Measurements from ENCODE around the gene PSRC1. TPM values are rescaled to one million over a fixed set of nuclear protein-coding genes. Genes with fewer than 3 reads are reported as not detected.

Gene PSRC1
- polyA plus RNA-seq (2013, experiment 1 of 2) = 57.7 TPM
- 61.1 TPM for polyA plus RNA-seq (2013, experiment 2 of 2)

DNA sequence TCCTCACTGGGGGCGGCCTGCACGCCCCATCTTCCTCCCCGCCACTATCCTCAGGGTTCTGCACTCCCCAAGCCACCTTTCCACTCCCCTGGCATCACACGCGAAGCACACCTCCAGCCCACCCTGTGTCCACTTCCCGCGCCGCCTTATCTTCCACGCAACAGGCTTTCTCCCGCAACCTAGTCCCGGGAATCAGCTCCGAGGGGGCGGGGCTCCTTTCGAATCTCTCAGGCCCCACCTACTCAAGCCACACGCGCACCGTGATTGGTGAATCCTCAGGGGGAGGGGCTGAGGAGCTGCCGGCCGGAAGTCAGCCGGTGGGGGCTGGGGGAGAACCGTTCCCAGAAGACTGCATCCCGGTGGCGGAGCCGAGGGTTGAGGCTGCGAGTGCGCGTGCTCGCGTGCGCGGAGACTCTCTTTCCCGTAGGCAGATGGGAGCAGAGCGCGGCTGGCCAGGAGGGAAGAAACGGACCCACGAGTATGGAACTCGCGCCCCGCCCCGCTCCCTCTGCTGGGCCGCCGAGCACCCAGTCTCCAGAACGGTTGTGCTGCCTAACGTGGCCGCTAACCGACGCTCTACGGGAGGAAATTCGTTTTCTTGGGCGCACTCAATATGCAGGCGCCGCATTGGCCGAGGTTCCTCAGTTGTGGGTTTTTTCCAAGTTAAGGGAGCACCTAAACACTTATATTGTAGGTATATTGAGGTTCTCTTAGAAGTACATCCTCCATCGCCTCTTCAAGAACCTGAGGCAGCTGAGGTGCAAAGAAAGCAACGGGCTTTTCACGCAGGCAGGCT is at the start of gene PSRC1:
Gene PSRC1, minus strand, starts transcription at position 194 of the 796 bp plus-strand sequence.
- DNase-seq = peak; percentile 97
- Histone ChIP-seq H3K4ac (ENCODE audit: low read depth, low read length) (peak within 1 kb of the TSS; percentile 56), H3K56ac (ENCODE audit: low read length) (peak within 1 kb of the TSS; percentile 98), H2BK5ac (ENCODE audit: low read length) (peak within 1 kb of the TSS; percentile 91), H3K79me2 (ENCODE audit: control insufficient read depth, insufficient read depth, low read length) (peaks cover 13% of the 10 kb centered on the region), H3K4me3 (ENCODE audit: low read length) (peak within 1 kb of the TSS; percentile 93), H4K8ac (ENCODE audit: low read depth, low read length) (no peak within 1 kb of the TSS), H2BK120ac (ENCODE audit: low read depth, low read length) (no peak within 1 kb of the TSS), H2BK15ac (replicated peaks; ENCODE audit: low read depth) (no peak within 1 kb of the TSS), H3K27me3 (ENCODE audit: insufficient read depth, low read length, poor library complexity) (no peaks in the 10 kb centered on the region), H3K36me3 (ENCODE audit: control insufficient read depth, insufficient read depth, low read length) (peaks cover 6% of the 10 kb centered on the region), H3K23ac (ENCODE audit: low read length) (peak within 1 kb of the TSS; percentile 99), H3K9ac (ENCODE audit: low read length) (peak within 1 kb of the TSS; percentile 95), H3K18ac (ENCODE audit: low read length) (peak within 1 kb of the TSS; percentile 63), H4K5ac (ENCODE audit: low read length) (no peak within 1 kb of the TSS), H2AK5ac (ENCODE audit: low read length) (peak within 1 kb of the TSS; percentile 92), H3K4me1 (ENCODE audit: control insufficient read depth, low read depth, low read length) (peaks cover 5% of the 10 kb centered on the region), H3K4me2 (ENCODE audit: low read length) (peak within 1 kb of the TSS; percentile 60), H3K79me1 (ENCODE audit: low read length) (peaks cover 12% of the 10 kb centered on the region), H3K27ac (ENCODE audit: low read depth, low read length) (peak within 1 kb of the TSS; percentile 79)
- no CpG with 5 or more reads among the region's 56 CpGs for WGBS (ENCODE audit: extremely low coverage, insufficient coverage, low lambda C conversion rate)

DNA sequence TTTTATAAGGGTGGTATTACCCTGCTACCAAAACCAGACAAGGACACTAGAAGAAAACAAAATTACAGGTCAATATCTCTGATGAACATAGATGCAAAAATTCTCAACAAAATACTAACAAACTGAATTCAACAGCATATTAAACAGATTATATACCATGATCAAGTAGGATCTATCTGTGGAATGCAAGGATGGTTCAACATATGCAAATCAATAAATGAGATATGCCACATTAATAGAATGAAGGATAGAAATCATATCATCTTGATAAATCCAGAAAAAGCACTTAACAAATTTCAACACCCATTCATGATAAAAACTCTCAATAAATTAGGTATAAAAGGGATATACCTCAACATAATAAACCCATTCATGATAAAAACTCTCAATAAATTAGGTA is 48.2 kb upstream of the PSRC1 start:
- Histone ChIP-seq H3K23ac (ENCODE audit: low read length) (no peak overlapping the region), H3K56ac (ENCODE audit: low read length) (no peak overlapping the region), H3K18ac (ENCODE audit: low read length) (no peak overlapping the region), H4K8ac (ENCODE audit: low read depth, low read length) (no peak overlapping the region), H3K4me1 (ENCODE audit: control insufficient read depth, low read depth, low read length) (no peaks in the 10 kb centered on the region), H2AK5ac (ENCODE audit: low read length) (no peak overlapping the region), H2BK15ac (replicated peaks; ENCODE audit: low read depth) (no peak overlapping the region), H3K4me2 (ENCODE audit: low read length) (no peak overlapping the region), H3K9ac (ENCODE audit: low read length) (no peak overlapping the region), H3K79me2 (ENCODE audit: control insufficient read depth, insufficient read depth, low read length) (no peaks in the 10 kb centered on the region), H3K4ac (ENCODE audit: low read depth, low read length) (no peak overlapping the region), H3K4me3 (ENCODE audit: low read length) (no peak overlapping the region), H3K27ac (ENCODE audit: low read depth, low read length) (no peak overlapping the region), H4K5ac (ENCODE audit: low read length) (no peak overlapping the region), H3K36me3 (ENCODE audit: control insufficient read depth, insufficient read depth, low read length) (peaks cover 3% of the 10 kb centered on the region), H2BK120ac (ENCODE audit: low read depth, low read length) (no peak overlapping the region), H2BK5ac (ENCODE audit: low read length) (no peak overlapping the region), H3K27me3 (ENCODE audit: insufficient read depth, low read length, poor library complexity) (no peaks in the 10 kb centered on the region), H3K79me1 (ENCODE audit: low read length) (no peaks in the 10 kb centered on the region)
- no peak for DNase-seq

DNA sequence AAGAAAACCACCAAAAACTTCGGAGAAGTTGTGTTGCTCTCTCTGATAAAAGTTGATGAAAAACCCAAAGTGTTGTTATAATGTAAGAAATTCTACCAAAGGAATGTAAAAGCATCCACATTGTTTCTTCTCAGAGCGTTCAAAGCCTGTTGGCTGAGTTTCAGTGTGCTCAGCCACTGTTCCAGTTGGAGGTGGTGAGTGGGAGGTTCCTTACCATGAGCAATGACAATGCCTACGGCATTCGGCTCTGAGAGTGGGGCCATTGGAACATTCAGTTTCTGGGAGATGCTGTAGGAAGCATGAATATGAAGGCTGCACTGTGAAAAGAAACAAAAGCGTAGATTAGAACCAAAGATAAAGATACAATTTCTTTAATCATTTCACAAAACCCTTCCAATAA is 44.3 kb upstream of the PSRC1 start:
- Histone ChIP-seq H3K4me2 (ENCODE audit: low read length) (no peak overlapping the region), H3K18ac (ENCODE audit: low read length) (no peak overlapping the region), H2BK5ac (ENCODE audit: low read length) (no peak overlapping the region), H2BK15ac (replicated peaks; ENCODE audit: low read depth) (no peak overlapping the region), H3K36me3 (ENCODE audit: control insufficient read depth, insufficient read depth, low read length) (no peaks in the 10 kb centered on the region), H4K5ac (ENCODE audit: low read length) (no peak overlapping the region), H3K9ac (ENCODE audit: low read length) (no peak overlapping the region), H2AK5ac (ENCODE audit: low read length) (no peak overlapping the region), H3K4me3 (ENCODE audit: low read length) (no peak overlapping the region), H3K4me1 (ENCODE audit: control insufficient read depth, low read depth, low read length) (no peaks in the 10 kb centered on the region), H3K27me3 (ENCODE audit: insufficient read depth, low read length, poor library complexity) (no peaks in the 10 kb centered on the region), H3K56ac (ENCODE audit: low read length) (no peak overlapping the region), H3K79me1 (ENCODE audit: low read length) (no peaks in the 10 kb centered on the region), H3K79me2 (ENCODE audit: control insufficient read depth, insufficient read depth, low read length) (no peaks in the 10 kb centered on the region), H3K4ac (ENCODE audit: low read depth, low read length) (no peak overlapping the region), H2BK120ac (ENCODE audit: low read depth, low read length) (no peak overlapping the region), H3K23ac (ENCODE audit: low read length) (no peak overlapping the region), H4K8ac (ENCODE audit: low read depth, low read length) (no peak overlapping the region), H3K27ac (ENCODE audit: low read depth, low read length) (no peak overlapping the region)
- no CpG with 5 or more reads among the region's 5 CpGs for WGBS (ENCODE audit: extremely low coverage, insufficient coverage, low lambda C conversion rate)
- DNase-seq = no peak

DNA sequence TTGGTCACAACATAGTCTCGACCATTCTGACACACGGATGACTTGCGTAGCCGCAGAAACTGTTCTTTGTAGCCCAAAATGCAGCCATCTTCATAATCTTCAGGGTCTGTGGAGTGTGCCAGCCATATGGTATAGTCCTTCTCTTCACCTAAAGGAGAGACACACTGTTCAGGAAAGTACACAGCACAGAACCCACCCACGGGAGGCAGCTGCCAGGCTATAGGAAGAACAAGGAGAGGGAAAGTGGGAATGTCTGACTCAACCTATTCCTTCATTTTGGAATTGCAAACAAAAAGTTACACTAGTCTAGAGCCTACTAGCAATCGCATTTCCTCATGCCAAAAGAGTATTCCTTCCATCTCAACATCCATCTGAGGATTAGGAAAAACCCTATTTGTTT is 40.0 kb upstream of the PSRC1 start:
- Histone ChIP-seq H3K4me2 (ENCODE audit: low read length) (no peak overlapping the region), H2BK15ac (replicated peaks; ENCODE audit: low read depth) (no peak overlapping the region), H3K4me1 (ENCODE audit: control insufficient read depth, low read depth, low read length) (no peaks in the 10 kb centered on the region), H3K36me3 (ENCODE audit: control insufficient read depth, insufficient read depth, low read length) (no peaks in the 10 kb centered on the region), H3K23ac (ENCODE audit: low read length) (no peak overlapping the region), H3K4ac (ENCODE audit: low read depth, low read length) (no peak overlapping the region), H3K79me2 (ENCODE audit: control insufficient read depth, insufficient read depth, low read length) (no peaks in the 10 kb centered on the region), H2BK120ac (ENCODE audit: low read depth, low read length) (no peak overlapping the region), H3K4me3 (ENCODE audit: low read length) (no peak overlapping the region), H4K8ac (ENCODE audit: low read depth, low read length) (no peak overlapping the region), H4K5ac (ENCODE audit: low read length) (no peak overlapping the region), H3K79me1 (ENCODE audit: low read length) (no peaks in the 10 kb centered on the region), H2BK5ac (ENCODE audit: low read length) (no peak overlapping the region), H3K27me3 (ENCODE audit: insufficient read depth, low read length, poor library complexity) (no peaks in the 10 kb centered on the region), H3K56ac (ENCODE audit: low read length) (no peak overlapping the region), H3K18ac (ENCODE audit: low read length) (no peak overlapping the region), H2AK5ac (ENCODE audit: low read length) (no peak overlapping the region), H3K27ac (ENCODE audit: low read depth, low read length) (no peak overlapping the region), H3K9ac (ENCODE audit: low read length) (no peak overlapping the region)
- WGBS (ENCODE audit: extremely low coverage, insufficient coverage, low lambda C conversion rate) = no CpG with 5 or more reads among the region's 6 CpGs
- no peak for DNase-seq

DNA sequence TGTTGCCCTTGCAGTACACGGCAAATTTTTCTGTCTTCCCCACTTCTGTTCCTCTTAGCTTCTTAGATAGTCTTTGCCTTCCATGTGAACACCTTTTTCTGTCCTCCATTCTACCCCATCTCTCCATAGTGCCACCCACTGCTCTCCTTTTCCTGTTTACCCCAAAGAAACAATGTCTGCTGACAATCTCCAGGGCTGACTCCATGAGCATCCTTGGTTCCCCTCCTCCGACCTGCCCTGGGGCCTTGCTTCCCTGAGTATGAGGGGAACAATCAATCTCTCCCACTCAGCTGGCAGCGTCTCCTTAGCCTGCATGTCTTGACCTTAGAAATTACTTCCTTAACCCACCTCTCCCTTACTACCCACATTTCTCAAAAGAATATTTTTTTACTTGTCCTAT is 36.2 kb upstream of the PSRC1 start:
- Histone ChIP-seq H3K4me1 (ENCODE audit: control insufficient read depth, low read depth, low read length) (no peaks in the 10 kb centered on the region), H3K27ac (ENCODE audit: low read depth, low read length) (no peak overlapping the region), H3K36me3 (ENCODE audit: control insufficient read depth, insufficient read depth, low read length) (no peaks in the 10 kb centered on the region), H3K79me2 (ENCODE audit: control insufficient read depth, insufficient read depth, low read length) (no peaks in the 10 kb centered on the region), H3K4me2 (ENCODE audit: low read length) (no peak overlapping the region), H3K23ac (ENCODE audit: low read length) (no peak overlapping the region), H2BK15ac (replicated peaks; ENCODE audit: low read depth) (no peak overlapping the region), H2AK5ac (ENCODE audit: low read length) (no peak overlapping the region), H3K79me1 (ENCODE audit: low read length) (no peaks in the 10 kb centered on the region), H3K27me3 (ENCODE audit: insufficient read depth, low read length, poor library complexity) (no peaks in the 10 kb centered on the region), H3K9ac (ENCODE audit: low read length) (no peak overlapping the region), H4K5ac (ENCODE audit: low read length) (no peak overlapping the region), H3K18ac (ENCODE audit: low read length) (no peak overlapping the region), H3K4me3 (ENCODE audit: low read length) (no peak overlapping the region), H3K4ac (ENCODE audit: low read depth, low read length) (no peak overlapping the region), H2BK120ac (ENCODE audit: low read depth, low read length) (no peak overlapping the region), H3K56ac (ENCODE audit: low read length) (no peak overlapping the region), H4K8ac (ENCODE audit: low read depth, low read length) (no peak overlapping the region), H2BK5ac (ENCODE audit: low read length) (no peak overlapping the region)
- DNase-seq = peak; percentile 65
- WGBS (ENCODE audit: extremely low coverage, insufficient coverage, low lambda C conversion rate) = no CpG with 5 or more reads among the region's 3 CpGs

DNA sequence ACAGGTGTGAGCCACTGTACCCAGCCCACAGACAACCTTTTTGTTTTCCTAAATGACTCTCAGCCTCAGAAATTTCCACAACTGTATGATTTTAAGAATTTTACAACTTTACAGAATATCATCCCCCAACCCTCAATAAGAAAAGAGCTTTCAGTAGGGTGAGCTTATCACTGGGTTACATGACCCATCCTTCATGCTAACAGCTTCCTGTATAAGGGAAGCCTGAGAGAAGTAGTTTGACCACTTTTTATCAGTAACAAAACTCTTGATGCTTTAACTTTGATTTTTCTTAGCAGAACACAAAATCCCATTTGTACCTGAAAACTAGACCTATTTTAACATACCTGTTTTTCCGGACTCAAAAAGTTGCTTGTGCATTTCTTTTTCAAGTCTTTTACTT is 33.6 kb upstream of the PSRC1 start:
- DNase-seq = no peak
- Histone ChIP-seq H4K5ac (ENCODE audit: low read length) (no peak overlapping the region), H3K79me1 (ENCODE audit: low read length) (no peaks in the 10 kb centered on the region), H3K4me1 (ENCODE audit: control insufficient read depth, low read depth, low read length) (no peaks in the 10 kb centered on the region), H3K4ac (ENCODE audit: low read depth, low read length) (no peak overlapping the region), H3K9ac (ENCODE audit: low read length) (no peak overlapping the region), H3K56ac (ENCODE audit: low read length) (no peak overlapping the region), H3K18ac (ENCODE audit: low read length) (no peak overlapping the region), H3K36me3 (ENCODE audit: control insufficient read depth, insufficient read depth, low read length) (no peaks in the 10 kb centered on the region), H2BK5ac (ENCODE audit: low read length) (no peak overlapping the region), H3K79me2 (ENCODE audit: control insufficient read depth, insufficient read depth, low read length) (no peaks in the 10 kb centered on the region), H3K27ac (ENCODE audit: low read depth, low read length) (no peak overlapping the region), H3K27me3 (ENCODE audit: insufficient read depth, low read length, poor library complexity) (no peaks in the 10 kb centered on the region), H2BK120ac (ENCODE audit: low read depth, low read length) (no peak overlapping the region), H3K4me2 (ENCODE audit: low read length) (no peak overlapping the region), H2BK15ac (replicated peaks; ENCODE audit: low read depth) (no peak overlapping the region), H2AK5ac (ENCODE audit: low read length) (no peak overlapping the region), H3K23ac (ENCODE audit: low read length) (no peak overlapping the region), H3K4me3 (ENCODE audit: low read length) (no peak overlapping the region), H4K8ac (ENCODE audit: low read depth, low read length) (no peak overlapping the region)
- no CpG with 5 or more reads among the region's 1 CpG for WGBS (ENCODE audit: extremely low coverage, insufficient coverage, low lambda C conversion rate)

Measured in mesendoderm (in vitro differentiated cells).